Activated CD4-positive, alpha-beta memory T cell treated with anti-CD3 and anti-CD28 coated beads, Interleukin-2, amount 10 ng/mL, durations not matched to agents 7 days and 5 days (primary cell): ENCODE measurements around the gene PHLDB2. TPM values are rescaled to one million over a fixed set of nuclear protein-coding genes. Genes with fewer than 3 reads are reported as not detected.

ENCODE experiments used
- CTCF ChIA-PET: fragments of 350-600 bp; sonication (Branson Sonifier 250); formaldehyde crosslinking; loops from one replicate; lab custom pipeline; 2021; ENCODE audit warnings: antibody characterized with exemption, inconsistent platforms; lab: Charles Lee
- POLR2A ChIA-PET: fragments of 350-600 bp; sonication (Branson Sonifier 250); formaldehyde crosslinking; loops from one replicate; lab custom pipeline; 2021; ENCODE audit warnings: antibody characterized with exemption; lab: Charles Lee
- DNase-seq: peaks from one replicate; pipeline ENCODE4 v3.0.0-alpha.2; 2020
- H3K27ac Mint-ChIP-seq: one replicate; pipeline ENCODE4 v1.8.0; 2021; ENCODE audit warnings: mild to moderate bottlenecking, mixed read lengths
- H3K27me3 Mint-ChIP-seq: one replicate; pipeline ENCODE4 v1.8.0; 2021; ENCODE audit warnings: mixed read lengths
- H3K36me3 Mint-ChIP-seq: one replicate; pipeline ENCODE4 v1.8.0; 2021; ENCODE audit warnings: low read depth, mixed read lengths
- H3K4me1 Mint-ChIP-seq: one replicate; pipeline ENCODE4 v1.8.0; 2021; ENCODE audit warnings: mixed read lengths
- H3K4me3 Mint-ChIP-seq: one replicate; pipeline ENCODE4 v1.8.0; 2021; ENCODE audit warnings: mild to moderate bottlenecking, mixed read lengths
- H3K9me3 Mint-ChIP-seq: one replicate; pipeline ENCODE4 v1.8.0; 2021; ENCODE audit warnings: mixed read lengths
- total RNA-seq, 2 experiments: library from RNA; stranded (reverse); gene quantifications; one replicate each; pipeline ENCODE4 v1.2.3, GENCODE V29; 2021

Gene PHLDB2
- total RNA-seq, 2 experiments from 2014 or later, result 4.6 to 6.3 TPM

GRCh38 chr3:111944372-111944771 lies 85.3 kb downstream of the PHLDB2 start:
- POLR2A ChIA-PET, result no interaction called here
- CTCF ChIA-PET, result no interaction called here

GRCh38 chr3:111947231-111947630 lies 88.2 kb downstream of the PHLDB2 start:
- H3K4me1 Mint-ChIP-seq, result no peaks in the 10 kb centered on the region
- H3K9me3 Mint-ChIP-seq, result no peaks in the 10 kb centered on the region
- H3K4me3 Mint-ChIP-seq, result no peak overlapping the region
- no peak overlapping the region for H3K27ac Mint-ChIP-seq
- H3K27me3 Mint-ChIP-seq, result no peaks in the 10 kb centered on the region
- POLR2A ChIA-PET, result interaction anchor here (1.1 kb wide), 1 partner anchor 87 kb away, joined by 3 read pairs; no protein-coding TSS in a partner anchor
- no peak for DNase-seq
- H3K36me3 Mint-ChIP-seq, result no peaks in the 10 kb centered on the region
- CTCF ChIA-PET, result no interaction called here

More at GRCh38 chr3:111944372-111944771, 85.3 kb downstream of the PHLDB2 start:
- Mint-ChIP-seq H3K27ac (no peak overlapping the region), H3K36me3 (peaks cover 3% of the 10 kb centered on the region), H3K4me3 (no peak overlapping the region), H3K4me1 (no peaks in the 10 kb centered on the region), H3K27me3 (no peaks in the 10 kb centered on the region), H3K9me3 (no peaks in the 10 kb centered on the region)
- no peak for DNase-seq

- DNase-seq, result no peak
- ChIA-PET CTCF (no interaction called here), POLR2A (no interaction called here)
- Mint-ChIP-seq H3K4me1 (no peaks in the 10 kb centered on the region), H3K27ac (no peak overlapping the region), H3K36me3 (no peaks in the 10 kb centered on the region), H3K9me3 (no peaks in the 10 kb centered on the region), H3K4me3 (no peak overlapping the region), H3K27me3 (no peaks in the 10 kb centered on the region)
Measured at GRCh38 chr3:111948786-111949185, 89.7 kb downstream of the PHLDB2 start.

- ChIA-PET POLR2A (no interaction called here), CTCF (no interaction called here)
- no peak overlapping the region for H3K4me3 Mint-ChIP-seq
- no peak overlapping the region for H3K27ac Mint-ChIP-seq
- DNase-seq, result no peak
- H3K36me3 Mint-ChIP-seq, result no peaks in the 10 kb centered on the region
- no peaks in the 10 kb centered on the region for H3K4me1 Mint-ChIP-seq
- no peaks in the 10 kb centered on the region for H3K27me3 Mint-ChIP-seq
- H3K9me3 Mint-ChIP-seq, result no peaks in the 10 kb centered on the region
Measured at GRCh38 chr3:111949712-111950111, 90.6 kb downstream of the PHLDB2 start.

GRCh38 chr3:111951032-111951431 lies 92.0 kb downstream of the PHLDB2 start:
- POLR2A ChIA-PET, result no interaction called here

GRCh38 chr3:111952086-111952485 lies 93.0 kb downstream of the PHLDB2 start:
- POLR2A ChIA-PET, result no interaction called here
- Mint-ChIP-seq H3K9me3 (no peaks in the 10 kb centered on the region), H3K27me3 (no peaks in the 10 kb centered on the region), H3K36me3 (no peaks in the 10 kb centered on the region), H3K4me3 (no peak overlapping the region), H3K4me1 (no peaks in the 10 kb centered on the region), H3K27ac (no peak overlapping the region)
- CTCF ChIA-PET, result interaction anchor here (2.5 kb wide), 1 partner anchor 15 kb away, joined by 12 read pairs; no protein-coding TSS in a partner anchor
- DNase-seq, result no peak

More at GRCh38 chr3:111951032-111951431, 92.0 kb downstream of the PHLDB2 start:
- H3K27me3 Mint-ChIP-seq, result no peaks in the 10 kb centered on the region
- H3K4me3 Mint-ChIP-seq, result no peak overlapping the region
- no peaks in the 10 kb centered on the region for H3K4me1 Mint-ChIP-seq
- no peaks in the 10 kb centered on the region for H3K9me3 Mint-ChIP-seq
- H3K27ac Mint-ChIP-seq, result no peak overlapping the region
- CTCF ChIA-PET, result interaction anchor here (1.8 to 2.5 kb wide), 2 partner anchors 16 to 63 kb away, joined by 3 to 12 read pairs; no protein-coding TSS in a partner anchor
- H3K36me3 Mint-ChIP-seq, result no peaks in the 10 kb centered on the region
- no peak for DNase-seq

- H3K9me3 Mint-ChIP-seq, result no peaks in the 10 kb centered on the region
- H3K4me3 Mint-ChIP-seq, result no peak overlapping the region
- H3K27me3 Mint-ChIP-seq, result no peaks in the 10 kb centered on the region
- ChIA-PET CTCF (interaction anchor here (2.5 kb wide), 1 partner anchor 14 kb away, joined by 12 read pairs; no protein-coding TSS in a partner anchor), POLR2A (no interaction called here)
- no peak for DNase-seq
- H3K27ac Mint-ChIP-seq, result no peak overlapping the region
- no peaks in the 10 kb centered on the region for H3K4me1 Mint-ChIP-seq
- H3K36me3 Mint-ChIP-seq, result no peaks in the 10 kb centered on the region
Measured at GRCh38 chr3:111952866-111953450, 93.9 kb downstream of the PHLDB2 start.

GRCh38 chr3:111954228-111954990 lies 95.3 kb downstream of the PHLDB2 start:
- no peak overlapping the region for H3K27ac Mint-ChIP-seq
- CTCF ChIA-PET, result no interaction called here
- H3K4me3 Mint-ChIP-seq, result no peak overlapping the region
- POLR2A ChIA-PET, result no interaction called here
- H3K27me3 Mint-ChIP-seq, result no peaks in the 10 kb centered on the region
- no peaks in the 10 kb centered on the region for H3K36me3 Mint-ChIP-seq
- no peak for DNase-seq
- no peaks in the 10 kb centered on the region for H3K9me3 Mint-ChIP-seq
- H3K4me1 Mint-ChIP-seq, result no peaks in the 10 kb centered on the region

- Mint-ChIP-seq H3K27me3 (no peaks in the 10 kb centered on the region), H3K9me3 (no peaks in the 10 kb centered on the region), H3K4me1 (no peaks in the 10 kb centered on the region), H3K27ac (no peak overlapping the region), H3K4me3 (no peak overlapping the region), H3K36me3 (no peaks in the 10 kb centered on the region)
- ChIA-PET CTCF (interaction anchor here (2.0 kb wide), 2 partner anchors 13 to 241 kb away, joined by 4 to 8 read pairs; no protein-coding TSS in a partner anchor), POLR2A (no interaction called here)
- no peak for DNase-seq
Measured at GRCh38 chr3:111955876-111956275, 96.8 kb downstream of the PHLDB2 start.

- H3K4me1 Mint-ChIP-seq, result no peaks in the 10 kb centered on the region
- no peaks in the 10 kb centered on the region for H3K9me3 Mint-ChIP-seq
- ChIA-PET POLR2A (no interaction called here), CTCF (interaction anchor here (2.0 kb wide), 2 partner anchors 12 to 241 kb away, joined by 4 to 8 read pairs; no protein-coding TSS in a partner anchor)
- no peaks in the 10 kb centered on the region for H3K27me3 Mint-ChIP-seq
- no peak overlapping the region for H3K27ac Mint-ChIP-seq
- no peak overlapping the region for H3K4me3 Mint-ChIP-seq
- DNase-seq, result no peak
- no peaks in the 10 kb centered on the region for H3K36me3 Mint-ChIP-seq
Measured at GRCh38 chr3:111956449-111956848, 97.4 kb downstream of the PHLDB2 start.

- H3K27ac Mint-ChIP-seq, result no peak overlapping the region
- H3K36me3 Mint-ChIP-seq, result no peaks in the 10 kb centered on the region
- no peak for DNase-seq
- H3K4me3 Mint-ChIP-seq, result no peak overlapping the region
- no peaks in the 10 kb centered on the region for H3K27me3 Mint-ChIP-seq
- no peaks in the 10 kb centered on the region for H3K4me1 Mint-ChIP-seq
- CTCF ChIA-PET, result interaction anchor here (0.7 to 2.0 kb wide), 4 partner anchors 11 to 242 kb away, joined by 3 to 8 read pairs (median 4); no protein-coding TSS in a partner anchor
- H3K9me3 Mint-ChIP-seq, result no peaks in the 10 kb centered on the region
- POLR2A ChIA-PET, result no interaction called here
Measured at GRCh38 chr3:111956995-111957734, 98.1 kb downstream of the PHLDB2 start.

- no peak overlapping the region for H3K4me3 Mint-ChIP-seq
- no peaks in the 10 kb centered on the region for H3K27me3 Mint-ChIP-seq
- H3K27ac Mint-ChIP-seq, result no peak overlapping the region
- H3K9me3 Mint-ChIP-seq, result no peaks in the 10 kb centered on the region
- CTCF ChIA-PET, result interaction anchor here (1.0 to 10.8 kb wide), 2 partner anchors 52 to 244 kb away, joined by 3 to 200 read pairs; no protein-coding TSS in a partner anchor
- POLR2A ChIA-PET, result interaction anchor here (1.0 to 1.4 kb wide), 2 partner anchors 17 to 28 kb away, joined by 3 to 5 read pairs; partner anchors contain the start of gene ABHD10
- no peak for DNase-seq
- no peaks in the 10 kb centered on the region for H3K36me3 Mint-ChIP-seq
- H3K4me1 Mint-ChIP-seq, result peaks cover 6% of the 10 kb centered on the region
Measured at GRCh38 chr3:111961461-111962164, 102.5 kb downstream of the PHLDB2 start.
